Neural cell (in vitro differentiated cells): Measurements from ENCODE around the gene TMEM218.

Experiments used
- CTCF ChIP-seq: fragments of 450-650 bp; IDR thresholded peaks from 2 replicates; pipeline ENCODE4 v1.5.1; 2014; ENCODE audit warnings: antibody characterized with exemption, mild to moderate bottlenecking, moderate library complexity; ENCODE audit not compliant: poor library complexity, severe bottlenecking
- RAD21 ChIP-seq: fragments of 450-650 bp; conservative IDR thresholded peaks from 2 replicates; pipeline ENCODE4 v1.6.1; 2014; ENCODE audit warnings: antibody characterized with exemption, mild to moderate bottlenecking, moderate library complexity
- REST ChIP-seq: IDR thresholded peaks from 2 replicates; pipeline ENCODE4 v1.6.1; 2012; ENCODE audit warnings: borderline replicate concordance

GRCh38 chr11:125136001-125136400 lies 24.6 kb upstream of the TMEM218 start:
- TF ChIP-seq CTCF (no peak), REST (no peak), RAD21 (no peak)
